Pancreas (tissue), 10 donors: ENCODE results near the gene SAMD4B. TPM values are rescaled to one million over a fixed set of nuclear protein-coding genes. Genes with fewer than 3 reads are reported as not detected.
A peak's percentile ranks its signal among the peaks of the same experiment; 100 is the strongest.

Experiments
- ATAC-seq, 4 donors: fragments of 200-7000 bp; cut with Tn5 transposase; one replicate each; pipeline versions ENCODE4 v1.8.0 to v1.9.1; 2020; ENCODE audit warnings: mild to moderate bottlenecking in 4 of 4, moderate library complexity in 4 of 4
- DNase-seq, 6 donors: peaks; one replicate each; pipeline ENCODE4 v3.0.0-alpha.2; 2020
- FAIRE-seq: peaks from 2 replicates; lab custom pipeline; 2012; peaks lifted over from hg19 to GRCh38; lab: Jason Lieb, UNC
- H3K27ac ChIP-seq, 4 donors: fragments of 200-600 bp; sonication (generic); 1 replicate in 3 of 4; 2 replicates in 1 of 4; pipeline versions ENCODE4 v1.5.0 to v1.8.0; 2020
- H3K27me3 ChIP-seq, 4 donors: fragments of 200-600 bp; one replicate each; pipeline ENCODE4 v1.8.0; 2021
- H3K36me3 ChIP-seq, 3 donors: fragments of 200-600 bp; sonication (generic) in 1 of 3; one replicate each; pipeline versions ENCODE4 v1.5.0 to v1.8.0; 2020 to 2021
- H3K4me1 ChIP-seq, 3 donors: fragments of 200-600 bp; one replicate each; pipeline ENCODE4 v1.8.0; 2021
- H3K4me3 ChIP-seq, 4 donors: fragments of 200-600 bp; sonication (generic) in 2 of 4; one replicate each; pipeline versions ENCODE4 v1.5.0 to v1.8.0; 2020 to 2021
- H3K9me3 ChIP-seq, 4 donors: fragments of 200-600 bp; one replicate each; pipeline ENCODE4 v1.8.0; 2021
- CTCF ChIP-seq, 4 donors: fragments of 200-600 bp; sonication (generic) in 3 of 4; IDR thresholded peaks; one replicate each; pipeline versions ENCODE4 v1.5.0 to v1.8.0; 2021; ENCODE audit warnings: antibody characterized with exemption in 4 of 4
- WGBS, 2 donors: extraction: QIAGEN DNeasy Blood & Tissue Kit; methylation state at CpG; one replicate each; pipeline ENCODE4 v1.1.7; 2013; 5-methylcytosine and 5-hydroxymethylcytosine counted together
- intact Hi-C, 3 donors: fragments of 100-400 bp; cut with DNase I; formaldehyde crosslinking; loops; one replicate each; pipeline versions ENCODE4 v1.11.1 to v1.14.2; 2022
- polyA plus RNA-seq, 2 donors: library from polyadenylated mRNA; stranded (reverse); fragments of 200-250 nt; gene quantifications; one replicate each; pipeline ENCODE4 v1.2.3, GENCODE V29; 2013
- total RNA-seq, 6 donors: library from RNA; stranded (reverse); fragmentation: NEBNext Ultra II Directional in 4 of 6; extraction: Animal tissue kit (Norgen Biotek cat#: 25700) in 4 of 6; gene quantifications; one replicate each; pipeline versions ENCODE4 v1.2.1 to v1.2.4, GENCODE V29; 2021 to 2023
- donor health status: healthy with polysubstance abuse.
- donor health status: DM: no; HTN: no; CAD: no; lungs with moderate emphysema.
- donor health status: DM: no; HTN: no; CAD: no.
- donor health status: control.
- donor health status: control.
- donor health status: Bipolar disorder and iron deficiency.
- donor health status: DM: yes; HTN: yes; CAD: no.
- donor health status: DM: no; HTN: no; CAD: no.
- donor health status: DM: no; HTN: no; CAD: no.
- donor health status: DM: yes; HTN: yes; CAD: no.

SAMD4B gene
- total and polyA plus RNA-seq, 8 donors, result 24.1 to 106 (median 33.6) TPM

DNA sequence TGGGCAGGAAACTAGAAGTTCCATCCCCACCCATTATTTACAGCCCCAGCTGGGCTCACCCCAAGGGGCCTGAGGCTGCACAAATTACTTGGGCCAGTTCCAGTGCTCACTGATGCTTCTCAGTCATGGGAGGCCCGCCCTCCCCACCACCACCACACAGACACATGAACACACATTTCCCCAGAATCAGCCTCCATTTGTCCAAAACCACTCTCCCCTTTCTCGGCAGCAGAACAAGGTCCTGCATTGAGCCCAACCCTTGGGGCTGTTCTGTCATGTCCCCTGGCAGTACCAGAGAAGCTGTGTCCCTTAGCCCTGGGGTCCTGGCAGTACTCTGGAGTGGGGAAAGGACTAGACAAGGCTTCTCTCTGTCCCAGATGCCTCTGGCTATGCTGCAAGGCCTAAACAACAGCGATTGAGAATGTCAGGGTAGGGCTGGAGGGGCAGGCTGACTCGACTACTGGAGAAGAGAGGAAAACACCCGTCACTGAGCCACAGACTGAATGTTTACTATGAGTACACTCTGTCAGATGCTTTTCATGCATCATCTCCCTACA, 21.8 kb downstream of the SAMD4B start:
- Histone ChIP-seq H3K27me3 (no peaks in the 10 kb centered on the region), H3K9me3 (no peaks in the 10 kb centered on the region), H3K4me1 (no peaks in the 10 kb centered on the region), H3K4me3 (no peak overlapping the region), H3K27ac (no peak overlapping the region), H3K36me3 (peaks cover 0 to 13% (median 5%) of the 10 kb centered on the region in 3 donors)
- DNase-seq, result no peak
- intact Hi-C loops, result no loop called here
- FAIRE-seq, result no peak
- TF ChIP-seq CTCF (IDR thresholded peaks at IDR 0.05), result no peak
- ATAC-seq, result peak in 2 of 4 donors; percentile 31 to 36
- 80 to 93% methylated on average over 5 of the region's 5 CpGs for WGBS, 2 donors

- Histone ChIP-seq H3K4me1 (no peaks in the 10 kb centered on the region), H3K4me3 (no peak overlapping the region), H3K9me3 (no peaks in the 10 kb centered on the region), H3K27ac (no peak overlapping the region), H3K36me3 (peaks cover 0 to 18% (median 6%) of the 10 kb centered on the region in 3 donors), H3K27me3 (no peaks in the 10 kb centered on the region)
- no peak for TF ChIP-seq CTCF (IDR thresholded peaks at IDR 0.05)
- intact Hi-C loops, result no loop called here
- 98 to 100% methylated on average over 1 of the region's 1 CpG for WGBS, 2 donors
- ATAC-seq (no peak), FAIRE-seq (no peak), DNase-seq (no peak)
Measured at GRCh38 chr19:39365531-39365930, 23.3 kb downstream of the SAMD4B start.

- intact Hi-C loops, result no loop called here
- no peak for ATAC-seq
- DNase-seq, result no peak
- Histone ChIP-seq H3K9me3 (no peaks in the 10 kb centered on the region), H3K4me3 (no peak overlapping the region), H3K36me3 (peaks cover 0 to 14% (median 6%) of the 10 kb centered on the region in 3 donors), H3K4me1 (peaks cover 0 to 5% (median 0%) of the 10 kb centered on the region in 3 donors), H3K27ac (no peak overlapping the region), H3K27me3 (no peaks in the 10 kb centered on the region)
- no peak for TF ChIP-seq CTCF (IDR thresholded peaks at IDR 0.05)
- FAIRE-seq, result no peak
- WGBS, 2 donors, result 74% methylated on average over 2 of the region's 2 CpGs
Measured at GRCh38 chr19:39369200-39369599, 27.0 kb downstream of the SAMD4B start.

GRCh38 chr19:39370735-39371134, 28.5 kb downstream of the SAMD4B start:
- H3K4me3 ChIP-seq, result no peak overlapping the region
- no peak for FAIRE-seq
- peaks cover under 1 to 16% (median 6%) of the 10 kb centered on the region in 3 donors for H3K36me3 ChIP-seq
- intact Hi-C loops, result no loop called here
- peaks cover 0 to 5% (median 0%) of the 10 kb centered on the region in 3 donors for H3K4me1 ChIP-seq
- WGBS, 2 donors, result 89 to 92% methylated on average over 5 of the region's 5 CpGs
- ATAC-seq, result no peak
- no peak overlapping the region for H3K27ac ChIP-seq
- no peaks in the 10 kb centered on the region for H3K9me3 ChIP-seq
- DNase-seq, result no peak
- no peaks in the 10 kb centered on the region for H3K27me3 ChIP-seq
- TF ChIP-seq CTCF (IDR thresholded peaks at IDR 0.05), result no peak

DNA sequence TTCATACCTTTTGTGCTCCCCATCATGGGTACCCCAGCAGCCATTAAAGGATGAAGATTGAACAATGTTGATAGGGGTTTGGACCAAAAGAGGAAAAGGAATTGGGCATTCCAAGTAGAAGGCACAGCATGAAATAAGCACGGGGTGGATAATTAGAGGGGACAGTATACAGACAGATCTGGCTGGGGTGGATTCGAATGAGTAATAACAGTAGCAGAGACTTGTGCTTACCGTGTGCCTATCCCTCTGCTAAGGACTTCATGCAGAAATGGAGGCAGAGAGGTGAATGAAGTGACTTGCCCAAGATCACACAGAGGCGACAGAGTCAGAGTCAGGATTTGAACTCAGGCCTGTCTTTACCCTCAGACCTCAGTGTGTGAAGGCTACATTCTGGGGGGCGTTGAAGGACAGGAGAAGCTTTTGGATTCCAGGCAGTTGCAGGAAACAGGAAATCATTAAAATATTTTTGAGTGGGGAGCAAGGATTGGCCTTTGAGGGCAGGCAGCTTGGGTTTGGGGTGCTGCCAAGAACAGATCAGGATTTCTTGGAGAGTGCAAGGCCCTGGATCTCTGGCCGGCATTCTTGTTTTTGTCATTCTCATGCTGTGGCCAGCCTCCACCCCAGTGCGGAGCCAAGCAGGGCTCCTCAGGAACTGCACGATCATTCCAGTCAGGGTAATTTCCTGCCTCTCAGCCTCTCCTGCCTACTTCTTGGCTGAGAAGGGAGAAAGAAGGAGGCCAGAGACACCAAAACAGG, 30.0 kb downstream of the SAMD4B start:
- 69 to 70% methylated on average over 8 of the region's 8 CpGs for WGBS, 2 donors
- Histone ChIP-seq H3K9me3 (no peaks in the 10 kb centered on the region), H3K4me3 (no peak overlapping the region), H3K27ac (peak overlapping the region; percentile 39 to 77 (median 53)), H3K4me1 (peaks cover 0 to 5% (median 0%) of the 10 kb centered on the region in 3 donors), H3K36me3 (peaks cover 7 to 31% (median 7%) of the 10 kb centered on the region in 3 donors), H3K27me3 (no peaks in the 10 kb centered on the region)
- intact Hi-C loops, result no loop called here
- ATAC-seq (peak; percentile 60 to 80 (median 75)), FAIRE-seq (no peak), DNase-seq (peak in 3 of 6 donors; percentile 50 to 57 (median 54))
- TF ChIP-seq CTCF (IDR thresholded peaks at IDR 0.05), result no peak
